GM19452 (cell line): ENCODE results near the gene PHLDB3.
"Not testable (repeated sequence)": the region's sequence is repeated elsewhere in the genome, so short reads cannot be mapped to it uniquely, and the experiment has no call there.

Source experiments
- ATAC-seq: cut with Tn5 transposase; IDR thresholded peaks from one replicate; pipeline ENCODE4 v1.9.1; 2021; ENCODE audit not compliant: unreplicated experiment

The PHLDB3 gene

DNA sequence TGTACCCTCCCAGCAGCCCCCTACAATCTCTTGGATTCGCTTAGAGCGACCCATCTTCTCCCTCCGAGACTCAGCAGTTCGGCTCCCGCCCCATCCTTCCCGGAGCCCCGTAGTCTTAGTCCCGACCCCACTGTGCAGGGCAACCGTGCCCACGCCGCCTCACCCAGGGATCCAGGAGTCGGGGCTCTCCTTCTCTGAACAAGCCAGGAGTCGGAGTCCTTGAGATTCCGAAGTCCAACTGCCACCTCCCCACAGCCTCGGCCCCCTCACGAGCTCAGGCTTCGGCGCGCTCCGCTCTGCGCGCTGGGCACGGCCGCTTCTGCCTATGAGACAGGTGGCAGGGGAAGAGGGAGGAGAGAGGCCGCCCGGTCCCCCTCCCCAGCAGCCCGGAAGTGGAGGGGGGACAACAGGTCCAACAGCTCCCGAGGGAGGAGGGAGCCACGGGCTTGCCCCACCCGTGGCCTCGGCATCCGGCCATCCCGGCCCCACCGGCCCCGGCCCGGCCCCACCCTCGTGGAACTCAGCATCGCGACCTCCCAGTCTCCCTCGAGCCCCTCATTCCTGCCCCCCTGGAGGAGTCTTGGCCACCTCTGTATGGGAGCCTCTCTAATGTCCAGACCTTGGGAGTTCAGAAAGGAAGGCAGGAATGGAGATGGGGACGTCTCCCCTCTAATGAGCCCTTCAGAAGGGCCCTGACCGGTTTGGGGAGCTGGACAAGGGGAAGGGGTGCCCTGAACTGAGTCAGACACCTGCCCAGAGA is at the start of gene PHLDB3:
Gene PHLDB3 (minus strand): TSS at position 321 of the 760 bp plus-strand sequence. CDS start 628 bp downstream, outside the sequence.
- peak; percentile 21 for ATAC-seq

DNA sequence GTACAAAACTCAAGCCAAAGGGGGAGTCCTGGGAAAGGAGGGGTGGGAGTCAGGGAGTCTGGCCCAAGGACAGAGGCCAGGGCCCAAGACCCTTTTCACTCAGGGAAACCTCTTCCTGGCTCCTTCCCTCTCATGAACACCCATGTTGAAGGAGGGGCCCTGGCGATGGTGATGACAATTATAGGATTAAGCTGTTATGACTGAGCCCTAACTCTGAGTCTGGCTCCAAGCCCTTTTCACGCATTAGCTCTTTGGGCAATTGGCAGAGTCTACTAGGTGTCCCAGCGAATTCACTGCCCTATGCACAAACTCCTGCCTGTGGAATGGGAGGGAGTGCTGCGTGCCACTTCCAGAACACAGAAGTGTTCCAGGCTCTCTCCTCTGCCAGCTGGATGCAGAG is 49.1 kb upstream of the PHLDB3 start:
- no peak for ATAC-seq

DNA sequence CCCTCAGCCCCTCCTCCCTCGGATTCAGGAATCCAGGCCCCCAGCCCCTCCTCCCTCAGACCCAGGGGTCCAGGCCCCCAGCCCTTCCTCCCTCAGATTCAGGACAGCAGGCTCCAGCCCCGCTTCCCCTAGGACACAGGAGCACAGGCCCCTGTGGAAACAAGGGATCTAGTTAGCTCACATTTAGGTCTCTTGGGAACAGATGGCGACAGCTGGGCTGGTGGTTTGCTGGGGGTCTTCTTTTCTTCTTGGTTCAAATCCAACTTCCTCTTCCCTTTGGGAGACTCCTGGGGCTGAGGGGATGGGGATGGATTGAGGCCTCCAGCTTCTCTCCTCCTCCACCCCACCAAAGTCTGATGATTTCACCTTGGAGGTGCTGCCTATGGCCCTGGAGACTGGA is 48.1 kb upstream of the PHLDB3 start:
- no peak for ATAC-seq

DNA sequence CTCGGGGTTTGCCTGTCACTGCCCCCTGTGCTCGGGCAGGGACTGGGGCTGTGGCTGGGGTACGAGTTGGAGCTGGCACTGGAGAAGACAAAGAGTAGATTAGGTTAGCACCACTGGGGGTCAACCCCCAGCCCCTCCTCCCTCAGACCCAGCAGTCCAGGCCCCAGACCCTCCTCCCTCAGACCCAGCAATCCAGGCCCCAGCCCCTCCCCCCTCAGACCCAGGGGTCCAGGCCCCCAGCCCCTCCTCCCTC is 47.6 kb upstream of the PHLDB3 start:
- ATAC-seq = no peak

DNA sequence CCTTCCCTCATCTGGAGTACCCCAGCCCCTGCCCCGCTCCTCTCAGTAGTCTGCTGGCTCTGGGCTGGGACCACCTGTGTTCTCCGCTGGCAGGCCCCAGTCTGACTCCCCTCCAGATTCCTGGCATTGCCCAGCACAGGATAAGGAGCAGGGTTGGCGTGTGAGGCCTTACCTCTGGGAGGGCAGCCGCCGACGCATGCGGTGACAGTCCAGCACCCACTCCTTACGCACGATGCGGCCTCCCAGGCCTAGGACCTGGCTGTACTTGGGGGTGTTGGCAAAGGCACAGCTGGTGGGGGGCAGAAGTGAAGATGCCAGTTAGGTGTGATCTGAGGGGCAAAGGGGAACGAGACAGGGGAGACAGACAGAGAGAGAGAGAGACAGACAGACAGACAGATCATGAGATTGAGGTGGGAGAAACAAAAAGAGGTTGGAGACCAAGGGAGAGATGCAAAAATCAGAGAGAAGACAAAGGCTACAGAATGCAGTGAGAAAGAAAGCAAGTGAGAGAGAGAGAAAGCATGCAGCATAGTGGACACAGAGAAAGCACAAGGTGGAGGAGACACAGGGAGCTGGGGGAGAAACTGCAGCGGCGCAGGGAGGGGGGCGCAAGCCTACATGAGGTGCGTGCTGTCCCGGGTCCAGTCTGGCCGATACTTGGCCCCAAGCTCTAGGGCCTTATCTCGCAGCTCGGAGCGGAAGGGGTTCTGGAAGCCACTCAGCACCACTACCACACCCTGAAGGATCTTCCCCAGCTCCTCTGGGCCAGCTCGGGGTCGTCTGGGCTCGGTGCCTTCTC is 47.1 kb upstream of the PHLDB3 start:
- ATAC-seq = no peak

DNA sequence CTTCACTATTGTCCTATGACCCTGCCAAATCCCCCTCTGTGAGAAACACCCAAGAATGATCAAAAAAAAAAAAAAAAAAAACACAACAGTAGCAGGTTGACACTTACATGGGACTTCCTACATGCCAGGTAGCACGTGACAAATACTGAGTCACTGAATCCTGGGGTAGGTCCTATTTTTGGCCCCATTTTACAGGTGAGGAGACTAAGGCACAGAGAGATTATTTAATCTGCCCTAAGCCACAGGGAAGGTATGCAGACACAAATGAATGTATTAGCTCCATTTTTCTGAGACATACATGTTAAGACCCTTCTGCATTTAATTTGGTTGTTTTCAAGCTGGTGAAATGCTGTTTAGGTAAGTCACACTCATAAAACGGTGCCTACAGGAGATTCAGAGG is 44.2 kb upstream of the PHLDB3 start:
- no peak for ATAC-seq

DNA sequence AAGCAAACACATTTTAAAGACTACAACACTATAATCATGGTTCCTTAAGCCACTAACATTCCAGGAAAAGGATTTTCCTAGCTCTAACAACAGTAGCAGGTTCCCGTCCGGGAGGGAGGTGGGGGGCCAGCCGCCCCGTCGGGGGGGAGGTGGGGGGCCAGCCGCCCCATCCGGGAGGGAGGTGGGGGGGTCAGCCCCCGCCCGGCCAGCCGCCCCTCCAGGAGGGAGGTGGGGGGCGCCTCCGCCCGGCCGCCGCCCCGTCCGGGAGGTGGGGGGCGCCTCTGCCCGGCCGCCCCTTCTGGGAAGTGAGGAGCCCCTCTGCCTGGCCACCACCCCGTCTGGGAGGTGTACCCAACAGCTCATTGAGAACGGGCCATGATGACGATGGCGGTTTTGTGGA is 43.4 kb upstream of the PHLDB3 start:
- not testable (repeated sequence) for ATAC-seq

DNA sequence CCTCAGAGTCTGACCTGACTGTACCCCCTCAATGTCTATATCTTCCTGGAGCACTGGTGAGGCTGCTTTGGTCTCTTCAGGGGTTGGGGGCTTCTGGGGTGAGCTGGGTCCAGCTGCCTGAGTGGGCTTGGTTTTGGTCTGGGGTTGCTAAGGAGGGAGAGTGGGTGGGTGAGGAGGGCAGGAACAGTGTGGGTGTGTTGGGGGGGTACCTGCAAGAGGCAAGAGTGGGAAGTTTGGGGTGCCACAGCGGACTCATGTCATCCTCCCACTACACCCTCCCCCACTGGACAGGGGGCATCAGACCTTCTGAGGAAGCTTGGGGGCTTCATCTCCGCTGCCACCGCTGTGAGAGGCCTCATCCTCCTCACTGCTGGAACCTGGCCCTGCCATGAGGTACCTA is 42.0 kb upstream of the PHLDB3 start:
- ATAC-seq = no peak

DNA sequence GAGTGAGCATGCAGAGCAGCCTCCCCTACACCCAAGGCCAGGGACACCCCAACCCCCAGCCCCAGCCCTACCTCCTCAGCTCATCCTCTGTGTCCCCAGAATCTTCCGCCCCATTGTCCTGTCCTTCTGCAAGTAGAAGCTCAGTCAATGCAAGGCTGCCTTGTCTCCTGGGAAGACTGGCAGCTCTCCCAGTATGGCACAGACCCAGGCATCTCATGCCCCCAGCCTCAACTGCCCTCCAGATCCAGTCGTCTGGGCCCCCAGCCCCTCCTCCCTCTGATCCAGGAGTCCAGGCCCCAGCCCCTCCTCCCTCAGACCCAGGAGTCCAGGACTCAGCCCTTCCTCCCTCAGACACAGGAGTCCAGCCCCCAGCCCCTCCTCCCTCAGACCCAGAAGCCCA is 41.4 kb upstream of the PHLDB3 start:
- ATAC-seq = no peak

DNA sequence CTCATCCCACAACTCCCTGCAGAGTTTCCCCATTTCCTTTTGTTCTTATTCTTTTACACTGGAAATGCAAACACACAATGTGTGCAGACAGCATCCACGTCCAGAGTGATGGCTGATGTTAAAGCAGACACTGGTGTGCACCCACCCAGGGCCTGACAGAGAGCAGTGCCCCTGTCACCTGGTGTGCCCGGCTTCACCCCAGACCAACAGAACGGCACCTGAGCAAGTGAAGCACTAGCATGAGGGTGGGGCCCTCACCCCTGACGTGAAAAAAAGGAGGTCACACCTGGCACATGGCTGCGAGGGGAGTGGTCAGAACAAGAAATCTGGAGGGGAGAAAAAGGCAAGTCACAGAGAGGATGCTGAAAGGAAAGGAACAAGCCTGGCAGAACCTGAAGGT is 40.7 kb upstream of the PHLDB3 start:
- ATAC-seq = no peak

DNA sequence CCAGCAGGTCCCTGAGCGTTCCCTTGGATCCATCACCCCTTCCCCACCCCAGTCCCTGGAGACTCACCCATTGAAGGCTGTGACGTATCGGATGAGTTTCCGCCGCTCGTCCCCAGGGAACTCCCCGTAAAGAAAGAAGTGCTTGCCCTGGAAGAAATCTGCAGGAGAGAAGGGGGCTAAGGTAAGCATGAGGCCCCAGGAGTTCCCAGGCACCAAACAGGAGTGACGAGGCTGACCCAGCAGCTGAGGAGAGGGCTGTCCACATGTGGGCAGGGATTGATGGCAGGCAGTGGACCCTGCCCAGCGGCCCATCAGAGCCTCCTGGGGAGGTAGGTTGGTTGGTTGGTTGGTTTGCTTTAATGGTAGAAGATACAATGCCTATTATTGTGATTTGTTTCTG is 39.5 kb upstream of the PHLDB3 start:
- no peak for ATAC-seq

DNA sequence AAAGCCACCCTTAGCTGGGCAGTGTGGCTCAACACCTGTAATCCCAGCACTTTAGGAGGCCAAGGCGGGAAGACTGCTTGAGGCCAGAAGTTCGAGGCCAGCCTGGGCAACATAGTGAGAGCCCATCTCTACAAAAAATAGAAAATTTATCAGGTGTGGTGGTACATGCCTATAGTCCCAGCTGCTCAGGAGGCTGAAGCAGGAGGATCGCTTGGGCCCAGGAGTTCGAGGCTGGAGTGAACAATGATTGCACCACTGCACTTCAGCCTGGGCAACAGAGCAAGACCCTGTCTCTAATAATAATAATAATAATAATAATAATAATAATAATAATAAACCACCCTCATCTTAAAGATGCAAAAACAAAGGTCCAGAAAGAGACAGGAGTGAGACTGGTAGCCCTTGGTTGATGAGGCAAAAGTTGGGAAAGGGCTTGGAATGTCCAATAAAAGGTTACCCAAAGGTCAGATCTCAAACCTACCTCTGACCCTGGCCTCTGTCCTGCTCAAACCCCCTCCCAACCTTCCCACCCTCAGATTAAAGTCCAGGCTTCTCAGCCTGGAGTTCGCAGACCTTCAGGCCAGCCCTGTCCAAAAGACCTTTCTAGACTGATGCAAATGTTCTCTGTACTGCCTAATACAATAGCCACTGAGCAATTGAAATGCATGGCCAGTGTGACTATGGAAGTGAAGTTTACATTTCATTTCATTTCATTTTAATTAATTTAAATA is 37.5 kb upstream of the PHLDB3 start:
- no peak for ATAC-seq

DNA sequence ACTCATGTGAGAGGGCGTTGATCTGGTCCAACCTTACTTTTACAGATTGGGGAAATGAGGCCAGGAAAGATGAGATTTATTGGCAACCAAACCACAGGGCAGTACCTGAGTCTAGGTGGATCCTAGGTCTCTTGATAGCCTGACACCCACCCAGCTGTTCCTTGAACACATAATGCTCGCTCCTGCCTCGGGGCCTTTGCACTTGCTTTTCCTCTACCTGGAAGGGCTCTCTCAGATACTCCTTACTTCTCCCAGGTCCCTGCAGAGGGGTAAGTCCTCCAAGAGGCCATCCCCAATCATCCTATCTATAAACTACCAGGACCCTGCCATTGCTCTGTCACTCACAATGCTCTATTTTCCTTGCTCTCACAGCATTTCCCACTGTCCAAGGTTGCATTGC is 35.8 kb upstream of the PHLDB3 start:
- no peak for ATAC-seq

DNA sequence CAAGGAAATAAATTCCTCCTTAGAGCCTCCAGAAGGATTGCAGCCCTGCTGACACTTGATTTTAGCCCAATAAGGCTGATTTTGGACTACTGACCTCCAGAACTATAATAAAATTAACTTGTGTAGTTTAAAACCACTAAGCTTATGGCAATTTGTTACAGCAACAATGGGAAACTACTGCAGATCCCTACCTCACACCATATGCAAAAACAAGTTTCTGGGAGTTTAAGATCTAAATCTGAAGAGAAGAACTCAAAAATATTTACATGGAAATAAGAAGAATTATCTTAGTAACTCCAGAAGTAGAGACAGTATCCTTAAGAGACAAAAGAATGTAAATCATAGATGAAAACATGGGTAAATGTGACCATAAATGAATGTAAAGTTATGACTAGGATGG is 34.4 kb upstream of the PHLDB3 start:
- ATAC-seq = no peak

DNA sequence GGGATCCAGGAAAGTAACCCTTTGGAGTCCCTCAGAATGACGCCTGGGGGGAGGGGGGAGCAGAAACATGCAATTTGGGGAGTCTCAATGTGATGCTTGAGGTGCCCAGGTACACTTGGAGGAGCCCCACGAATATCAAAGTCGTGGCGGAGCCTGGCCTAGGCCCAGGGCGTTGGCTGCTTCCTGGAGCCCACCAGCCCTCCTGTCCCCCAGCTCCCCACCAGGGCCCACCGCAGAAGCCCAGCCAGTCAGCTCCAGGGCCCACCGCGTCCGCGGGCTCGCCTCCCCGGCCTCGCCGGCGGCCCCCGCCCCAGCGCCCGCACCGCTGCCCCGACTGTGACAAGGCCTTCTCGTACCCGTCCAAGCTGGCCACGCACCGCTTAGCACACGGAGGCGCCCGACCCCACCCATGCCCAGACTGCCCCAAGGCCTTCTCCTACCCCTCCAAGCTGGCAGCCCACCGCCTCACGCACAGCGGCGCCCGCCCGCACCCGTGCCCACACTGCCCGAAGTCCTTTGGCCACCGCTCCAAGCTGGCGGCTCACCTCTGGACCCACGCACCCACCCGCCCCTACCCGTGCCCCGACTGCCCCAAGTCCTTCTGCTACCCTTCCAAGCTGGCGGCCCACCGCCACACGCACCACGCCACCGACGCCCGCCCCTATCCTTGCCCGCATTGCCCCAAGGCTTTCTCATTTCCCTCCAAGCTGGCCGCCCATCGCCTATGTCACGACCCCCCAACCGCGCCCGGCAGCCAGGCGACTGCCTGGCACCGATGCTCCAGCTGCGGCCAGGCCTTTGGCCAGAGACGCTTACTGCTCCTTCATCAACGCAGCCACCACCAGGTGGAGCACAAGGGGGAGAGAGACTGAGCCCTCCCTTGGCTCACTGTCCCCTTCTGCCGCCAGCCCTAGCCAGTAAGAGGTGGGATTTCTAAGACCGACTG is 30.5 kb upstream of the PHLDB3 start:
- no peak for ATAC-seq

DNA sequence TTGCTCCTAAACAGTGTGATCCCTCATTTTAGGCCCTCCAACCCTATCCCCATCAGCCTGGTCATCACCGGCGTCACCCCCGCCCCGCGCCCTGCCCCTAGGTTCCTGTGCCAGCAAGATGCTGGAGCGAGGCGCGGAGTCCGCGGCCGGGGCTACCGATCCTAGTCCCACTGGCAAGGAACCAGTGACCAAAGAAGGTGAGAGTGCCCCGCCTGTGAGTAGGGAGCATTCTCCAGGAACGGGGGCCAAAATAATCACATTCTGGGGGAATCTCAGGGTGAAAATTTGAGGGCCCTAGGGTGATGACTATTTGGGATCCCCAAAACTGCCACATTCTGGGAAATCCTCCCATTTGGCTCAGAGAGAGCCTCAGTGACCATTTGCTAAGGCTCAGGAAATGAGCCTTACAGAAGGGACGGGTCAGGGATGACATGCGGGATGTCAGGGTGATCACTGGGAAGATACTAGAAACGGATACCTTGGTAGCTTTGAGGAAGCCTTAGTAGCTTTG is 29.8 kb upstream of the PHLDB3 start:
- no peak for ATAC-seq

DNA sequence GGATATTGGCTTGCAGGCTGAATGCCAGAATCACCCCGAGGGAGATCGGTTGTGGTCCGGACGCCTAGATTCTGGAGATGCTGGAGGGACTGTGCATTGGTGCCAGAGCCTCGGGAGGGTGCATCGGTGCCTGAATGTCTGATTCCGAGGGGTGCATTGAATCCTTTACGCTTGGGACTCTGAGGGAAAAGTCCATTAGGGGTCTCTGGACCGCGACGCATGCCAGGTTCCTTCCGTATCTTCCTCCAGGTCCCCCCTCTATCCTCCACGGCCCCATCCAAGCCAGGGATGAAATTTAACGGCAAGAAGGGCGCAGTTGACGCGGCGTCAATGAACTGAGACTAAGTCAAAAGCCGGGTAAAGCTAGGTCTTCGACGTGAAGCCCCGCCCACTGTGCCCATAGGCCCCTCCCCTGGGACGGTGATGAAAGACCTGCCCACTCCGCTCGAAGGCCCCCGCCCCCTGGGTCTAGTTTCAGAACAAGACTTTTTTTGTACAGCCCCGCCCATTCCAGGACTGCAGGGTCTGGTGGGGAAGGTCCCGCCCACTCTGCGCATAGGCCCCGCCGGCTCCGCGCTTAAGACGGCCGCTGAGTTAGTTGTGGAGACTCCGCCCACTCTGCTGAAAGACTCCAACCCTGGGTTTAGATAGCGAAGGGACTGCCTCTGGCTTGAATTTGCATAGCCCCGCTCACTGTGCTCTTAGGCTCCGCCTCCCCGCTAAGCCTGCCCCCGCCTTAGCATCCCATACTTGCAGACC is 29.2 kb upstream of the PHLDB3 start:
- peak; percentile 57 for ATAC-seq

DNA sequence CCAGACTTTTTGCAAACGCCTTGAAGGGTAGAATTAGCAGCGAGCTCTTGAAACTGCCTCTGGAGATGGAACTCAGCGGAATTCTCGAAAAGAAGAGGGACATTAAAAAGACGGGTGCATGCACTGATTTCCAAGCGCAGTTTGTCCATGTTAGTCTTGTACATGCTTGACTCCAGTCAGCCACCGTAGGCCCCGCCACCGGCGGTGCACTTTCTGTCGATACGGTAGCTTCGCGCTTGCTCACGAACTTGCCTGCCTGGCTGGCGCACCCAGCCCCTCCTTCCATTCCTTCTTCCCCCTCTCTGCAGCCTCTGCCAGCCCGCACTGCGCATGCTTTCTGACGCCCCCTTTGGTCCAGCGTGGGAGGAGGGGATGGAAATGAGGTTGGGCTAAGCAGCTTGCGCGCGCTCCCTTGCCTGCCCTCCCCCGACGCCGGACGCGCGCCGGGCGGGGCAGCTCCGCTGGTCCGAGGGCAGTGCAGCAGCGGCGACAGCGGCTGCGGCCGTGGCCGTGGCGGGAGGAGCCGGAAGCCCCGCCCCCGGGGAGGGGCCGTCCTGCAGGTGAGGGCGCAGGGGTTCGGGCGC is 28.5 kb upstream of the PHLDB3 start, which contains the start of gene ZNF575:
Gene ZNF575 (plus strand): TSS at position 227 of the 584 bp plus-strand sequence. CDS start 1,235 bp downstream, outside the sequence.
- ATAC-seq = peak; percentile 52

DNA sequence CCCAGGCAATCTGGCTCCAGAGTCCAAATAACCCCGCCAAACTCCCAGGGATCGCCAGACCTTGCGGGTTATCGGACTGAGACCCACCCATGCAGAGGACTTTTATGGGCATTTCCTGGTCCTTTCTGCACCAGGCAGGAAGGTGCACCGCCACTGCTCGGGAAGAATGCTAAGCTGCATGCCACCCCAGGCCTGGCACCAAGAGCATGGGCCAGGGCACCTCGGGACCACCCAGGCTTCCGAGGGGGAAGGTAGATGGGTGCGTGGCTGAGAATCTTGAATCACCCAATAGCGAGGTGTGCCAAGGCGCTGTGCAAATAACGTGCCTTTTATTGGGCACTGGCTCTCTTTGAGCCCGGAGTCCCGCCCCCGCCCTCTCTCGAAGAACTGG is 28.0 kb upstream of the PHLDB3 start:
- peak; percentile 31 for ATAC-seq
